Measurements from ENCODE around the gene TMEM131L.
"Not testable (repeated sequence)": the region's sequence is repeated elsewhere in the genome, so short reads cannot be mapped to it uniquely, and the experiment has no call there.

Gene TMEM131L

GRCh38 chr4:153655928-153656327 lies 189.8 kb downstream of the TMEM131L start:
- no peak for DNase-seq (ENCODE audit: low spot score)

GRCh38 chr4:153661215-153661822 lies 195.2 kb downstream of the TMEM131L start:
- DNase-seq (ENCODE audit: low spot score) = no peak

GRCh38 chr4:153661908-153662307 lies 195.7 kb downstream of the TMEM131L start:
- no peak for DNase-seq (ENCODE audit: low spot score)

GRCh38 chr4:153663667-153664066 lies 197.5 kb downstream of the TMEM131L start:
- DNase-seq (ENCODE audit: low spot score) = no peak

- not testable (repeated sequence) for DNase-seq (ENCODE audit: low spot score)
These were observed 200.3 kb downstream of the TMEM131L start for GRCh38 chr4:153666505-153666904.

GRCh38 chr4:153668647-153669046 lies 202.5 kb downstream of the TMEM131L start:
- no peak for DNase-seq (ENCODE audit: low spot score)

- DNase-seq (ENCODE audit: low spot score) = no peak
These were observed 203.7 kb downstream of the TMEM131L start for GRCh38 chr4:153669838-153670237.

GRCh38 chr4:153676486-153676885 lies 210.3 kb downstream of the TMEM131L start:
- no peak for DNase-seq (ENCODE audit: low spot score)

GRCh38 chr4:153676984-153677383 lies 210.8 kb downstream of the TMEM131L start:
- no peak for DNase-seq (ENCODE audit: low spot score)

GRCh38 chr4:153679486-153679885 lies 213.3 kb downstream of the TMEM131L start:
- no peak for DNase-seq (ENCODE audit: low spot score)

GRCh38 chr4:153683763-153684181 lies 217.6 kb downstream of the TMEM131L start:
- no peak for DNase-seq (ENCODE audit: low spot score)

GRCh38 chr4:153684182-153684970 lies 218.2 kb downstream of the TMEM131L start, which contains the start of gene TLR2:
TLR2 (plus strand) TSS chr4:153684280; CDS start chr4:153702908, 18,628 bp downstream.
- DNase-seq (ENCODE audit: low spot score) = peak; percentile 75

GRCh38 chr4:153684971-153685371 lies 218.8 kb downstream of the TMEM131L start:
- no peak for DNase-seq (ENCODE audit: low spot score)

Data from left forelimb (tissue), 1 donor.